Testis (tissue), 2 donors: ENCODE measurements around the gene PRKCI.

Experiments used
- CTCF ChIP-seq, 3 experiments: fragments of 450-650 bp in 2 of 3; fragments of 200-600 bp in 1 of 3; sonication (generic) in 1 of 3; IDR thresholded peaks; one replicate each; pipeline ENCODE4 v1.5.1; 2016 to 2019; ENCODE audit warnings: antibody characterized with exemption in 3 of 3, mild to moderate bottlenecking in 2 of 3, moderate library complexity in 1 of 3
- POLR2A ChIP-seq: fragments of 450-650 bp; IDR thresholded peaks from one replicate; pipeline ENCODE4 v1.6.1; 2017; ENCODE audit warnings: antibody characterized with exemption, mild to moderate bottlenecking, moderate library complexity

GRCh38 chr3:170221924-170222646 is at the start of gene PRKCI:
- no peak for TF ChIP-seq CTCF (IDR thresholded peaks at IDR 0.05)
- peak; percentile 14 for TF ChIP-seq POLR2A
